AG20443 (cell line): ENCODE measurements around the gene LIMCH1.
"Not testable (repeated sequence)": the region's sequence is repeated elsewhere in the genome, so short reads cannot be mapped to it uniquely, and the experiment has no call there.

Experiments used
- DNase-seq: peaks from one replicate; pipeline ENCODE4 v3.0.0; 2012; ENCODE audit warnings: low spot score, mixed read lengths

The LIMCH1 gene

DNA sequence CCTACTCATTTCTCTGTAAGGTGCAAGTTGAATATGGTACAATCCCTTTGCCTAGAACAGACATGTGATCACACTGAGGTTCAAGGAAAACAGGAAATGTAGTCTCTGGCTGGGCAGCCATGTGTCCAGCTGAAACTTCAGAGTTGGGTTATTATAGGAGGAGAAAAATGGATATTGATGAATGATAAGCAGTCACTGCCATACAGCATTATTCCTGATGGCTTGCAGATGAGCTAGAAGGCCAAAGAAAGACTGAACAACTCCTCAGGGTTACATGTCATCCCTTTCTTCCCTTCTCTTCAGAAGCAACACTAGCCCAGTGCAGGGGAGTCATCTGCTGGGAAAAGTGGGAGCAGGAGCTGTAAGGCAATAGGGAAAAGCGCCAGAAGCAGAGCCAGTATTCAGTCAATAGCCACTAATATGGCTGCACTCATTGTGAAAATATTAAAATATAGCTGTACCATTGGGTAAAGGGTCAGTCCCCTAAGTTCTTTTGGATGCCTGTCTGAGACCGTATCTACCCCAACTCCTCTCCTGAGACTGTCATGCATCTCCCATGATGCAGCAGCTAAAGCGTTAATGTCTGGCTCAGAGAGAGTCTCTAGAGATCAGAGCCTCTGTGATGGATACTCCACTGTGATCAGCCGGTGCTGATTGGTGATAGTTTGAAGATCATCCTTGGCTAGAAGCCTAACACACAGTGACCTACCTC is 190.1 kb downstream of the LIMCH1 start:
- DNase-seq, result no peak

DNA sequence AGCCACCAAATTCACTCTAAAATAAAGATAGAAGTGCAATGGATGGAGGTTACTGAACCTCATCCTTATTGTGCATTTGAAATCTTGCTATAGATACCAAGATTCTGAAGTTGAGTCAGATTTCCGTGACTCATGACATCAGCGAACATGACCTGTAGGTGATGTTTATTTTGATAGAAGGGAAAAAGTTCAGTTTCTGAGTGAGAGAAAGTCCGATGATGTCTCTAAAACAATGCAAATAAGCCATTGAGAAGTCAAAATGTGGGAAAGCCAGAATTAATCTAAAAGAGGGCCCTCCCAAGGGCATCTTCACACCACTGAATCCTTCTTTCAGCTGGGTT is 190.6 kb downstream of the LIMCH1 start:
- DNase-seq, result no peak

DNA sequence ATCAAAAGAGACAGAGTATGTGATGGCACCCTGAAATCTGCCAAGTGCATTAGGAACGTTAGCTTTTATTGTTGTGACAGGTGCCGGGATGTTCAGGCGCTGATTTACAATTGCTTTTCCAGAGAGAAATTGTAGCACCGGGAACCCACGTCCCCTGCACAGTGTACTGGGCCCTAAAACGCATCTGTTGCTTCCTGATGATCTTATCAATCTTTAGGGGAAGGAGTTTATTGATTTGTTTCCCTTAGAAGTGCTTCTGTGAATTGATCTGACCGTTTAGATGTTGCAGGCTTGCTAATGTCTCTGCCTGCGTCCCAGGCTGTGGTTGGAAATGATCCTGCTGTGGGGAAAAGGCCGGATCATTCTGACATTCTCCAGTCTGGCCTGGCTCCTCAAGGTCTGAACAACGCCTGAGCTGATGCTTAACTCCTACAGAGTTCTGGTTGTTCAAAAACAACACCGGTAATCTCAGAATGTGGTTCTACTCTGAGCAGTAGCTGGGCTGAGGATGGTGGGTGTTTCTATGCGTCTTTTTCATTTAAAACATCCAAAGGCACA is 193.7 kb downstream of the LIMCH1 start:
- DNase-seq, result no peak

DNA sequence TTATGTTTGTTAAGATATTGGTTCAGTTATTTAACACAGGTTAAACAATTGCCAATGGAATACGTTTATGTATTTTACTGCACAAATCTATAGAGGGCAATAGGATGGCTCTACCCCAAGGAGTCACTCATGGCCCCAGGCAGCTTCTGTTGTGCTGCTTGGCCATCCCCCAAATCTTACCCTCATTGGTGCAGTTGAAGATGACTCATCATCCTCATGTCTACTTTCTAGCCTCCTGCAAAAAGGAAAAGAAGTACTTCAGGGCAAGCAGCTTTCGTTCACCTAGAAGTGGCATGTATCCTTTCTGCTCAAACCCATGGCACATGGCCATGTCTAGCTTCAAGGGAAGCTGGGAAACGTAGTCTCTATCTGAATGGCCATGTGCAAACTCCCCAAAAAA is 196.4 kb downstream of the LIMCH1 start:
- no peak for DNase-seq

DNA sequence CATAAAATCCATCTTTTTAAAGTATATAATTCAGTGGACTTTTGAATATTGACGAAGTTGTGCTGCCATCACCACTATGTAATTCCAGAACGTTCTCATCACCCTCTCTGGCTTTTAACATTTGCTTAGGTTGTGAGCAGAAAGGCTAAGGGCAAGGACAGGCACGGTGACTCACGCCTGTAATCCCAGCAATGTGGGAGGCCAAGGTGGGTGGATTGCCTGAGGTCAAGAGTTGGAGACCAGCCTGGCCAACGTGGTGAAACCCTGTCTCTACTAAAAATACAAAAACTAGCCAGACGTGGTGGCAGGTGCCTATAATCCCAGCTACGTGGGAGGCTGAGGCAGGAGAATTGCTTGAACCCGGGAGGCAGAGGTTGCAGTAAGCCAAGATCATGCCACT is 199.5 kb downstream of the LIMCH1 start:
- DNase-seq, result not testable (repeated sequence)

DNA sequence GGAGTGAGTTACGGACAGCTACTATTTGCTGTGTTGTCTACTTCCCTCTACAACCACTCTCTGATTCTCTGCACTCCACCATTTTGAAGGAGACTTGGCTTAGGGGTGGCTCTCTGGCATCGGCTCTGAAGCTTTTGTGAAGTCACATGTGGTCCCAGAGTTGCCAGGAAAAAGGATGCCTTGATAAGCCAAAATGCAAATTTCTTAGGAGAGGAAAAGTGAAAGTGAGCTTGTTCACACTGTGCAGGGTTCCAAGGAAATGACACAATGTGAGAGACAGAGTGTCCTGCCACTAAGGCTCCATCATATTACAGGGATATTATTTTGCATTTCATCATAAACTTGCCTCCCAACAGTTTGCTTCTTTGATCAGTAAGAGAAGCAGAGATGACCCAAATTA is 203.4 kb downstream of the LIMCH1 start:
- DNase-seq, result no peak

DNA sequence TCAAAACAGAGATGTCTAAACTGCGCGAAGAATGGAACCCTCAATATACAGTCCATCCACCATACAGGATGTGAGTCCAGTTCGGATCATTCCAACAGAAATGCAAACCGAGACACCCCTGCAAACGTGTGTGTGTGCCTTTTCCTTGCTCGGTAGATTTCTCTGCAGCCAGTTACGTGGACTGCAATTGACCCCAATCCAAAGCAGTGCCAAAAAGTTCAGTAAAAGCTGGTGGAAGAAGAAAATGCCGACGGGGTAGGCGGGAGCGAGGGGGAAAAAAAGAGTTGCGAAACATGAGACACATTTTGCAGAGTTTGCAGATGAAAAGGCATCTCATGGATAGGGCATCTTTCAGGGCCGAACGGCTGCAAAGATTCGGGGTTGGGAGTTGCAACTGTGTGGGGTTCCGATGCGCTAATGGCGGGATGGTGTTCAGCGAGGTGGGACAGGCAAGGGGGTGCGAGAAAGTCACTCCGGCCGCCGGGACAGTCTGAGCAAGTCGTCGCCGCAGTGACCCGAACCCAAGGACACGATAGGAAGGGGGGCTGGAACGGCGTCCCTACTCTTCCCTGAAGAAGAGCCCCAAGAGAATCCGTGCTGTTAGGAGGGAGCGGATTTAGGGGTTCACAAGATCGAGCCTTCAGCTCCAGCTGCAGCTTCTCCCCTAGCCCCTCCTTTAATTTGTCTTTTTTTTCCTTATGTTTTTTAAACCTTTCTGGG is 206.8 kb downstream of the LIMCH1 start:
- no peak for DNase-seq

DNA sequence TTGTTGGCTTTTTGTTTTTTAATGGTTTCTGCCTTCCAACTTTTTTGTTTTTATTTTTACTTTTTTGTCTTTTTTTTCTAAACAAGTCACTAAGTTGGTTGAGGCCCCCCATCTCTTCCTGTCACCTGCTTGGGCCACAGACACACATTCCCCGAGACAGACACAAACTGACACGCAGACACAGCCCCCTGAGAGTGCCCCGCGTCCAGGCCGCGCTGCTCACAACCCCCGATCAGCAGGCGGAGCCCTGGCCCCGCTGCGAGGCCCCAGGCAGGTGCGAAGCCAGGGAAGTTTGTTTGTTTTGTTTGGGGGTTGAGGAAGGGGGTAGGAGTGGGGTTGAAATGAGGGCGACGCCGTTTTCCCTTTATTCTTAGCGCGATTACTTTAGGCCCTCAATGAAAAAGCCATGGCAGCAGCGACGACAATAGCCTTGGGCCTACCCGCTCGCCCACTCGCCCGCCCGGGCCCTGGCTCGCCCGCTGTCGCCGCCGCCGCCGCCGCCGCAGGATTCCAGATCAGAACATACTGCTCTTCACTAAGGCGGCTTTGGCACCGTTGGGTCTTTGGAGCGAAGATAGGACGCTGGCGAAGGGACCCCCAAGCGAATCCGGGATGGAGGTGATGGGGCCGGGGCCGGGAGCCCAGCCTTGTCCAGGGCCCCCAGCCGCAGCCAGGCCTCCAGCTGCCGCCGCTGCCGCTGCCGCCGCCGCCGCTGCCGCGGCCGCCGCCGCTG is 207.5 kb downstream of the LIMCH1 start:
- DNase-seq, result no peak

DNA sequence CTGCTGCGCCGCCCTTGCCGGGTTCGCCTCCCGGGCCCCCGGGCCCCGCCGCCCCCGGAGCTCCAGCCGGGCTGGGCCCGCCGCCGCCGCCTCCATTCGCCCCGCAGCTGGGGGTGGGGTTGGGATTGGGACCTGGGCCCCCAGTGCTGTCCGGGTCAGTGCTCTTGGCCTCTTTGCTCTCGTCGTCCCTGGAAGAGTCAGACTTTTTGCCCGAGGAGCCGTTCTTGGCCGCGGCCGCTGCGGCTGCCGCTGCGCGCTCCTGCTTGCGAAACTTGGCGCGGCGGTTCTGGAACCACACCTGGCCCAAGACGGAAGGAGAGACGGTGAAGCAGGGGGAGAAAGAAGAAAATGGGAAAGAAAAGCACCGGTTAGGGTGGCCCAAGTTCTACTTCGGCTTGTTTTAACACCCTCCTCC is 208.1 kb downstream of the LIMCH1 start:
- DNase-seq, result no peak

DNA sequence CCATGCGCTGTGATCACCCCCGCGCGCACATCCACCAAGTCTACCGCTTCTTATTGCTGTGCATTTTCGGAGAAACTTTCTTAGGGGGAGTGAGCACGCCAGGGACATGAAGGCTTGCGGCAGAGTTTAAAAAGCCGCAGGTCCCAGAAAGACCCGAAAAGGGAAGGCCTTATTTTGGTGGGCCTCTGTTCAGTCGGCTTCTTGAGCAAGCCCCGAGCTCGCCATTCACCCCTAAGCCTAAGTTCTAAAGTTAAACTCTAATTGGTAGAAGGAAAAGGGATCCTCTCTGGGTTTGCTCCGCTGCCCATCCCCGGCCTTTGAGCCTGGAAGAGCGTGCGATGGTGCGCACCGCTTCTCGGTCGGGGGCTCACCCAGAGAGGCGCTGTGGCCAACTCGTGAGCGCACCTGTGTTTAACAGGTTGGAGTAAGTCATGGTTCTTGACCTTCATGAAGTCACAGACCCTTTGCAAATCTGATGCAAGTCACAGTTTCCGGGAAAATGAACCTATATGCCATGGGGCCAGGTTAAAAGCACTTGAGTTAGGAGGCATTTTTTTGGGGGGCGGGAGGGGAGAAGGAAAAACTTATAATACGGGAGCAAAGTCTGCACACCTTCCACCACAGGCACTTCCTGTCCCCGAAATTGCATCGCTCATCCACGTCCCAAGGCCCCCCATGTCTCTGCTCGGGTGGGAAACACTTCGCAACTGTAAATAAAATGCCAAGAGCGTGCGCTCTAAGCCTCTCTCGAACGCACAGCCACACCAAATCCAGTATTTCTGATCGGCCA is 208.7 kb downstream of the LIMCH1 start:
- DNase-seq, result no peak

DNA sequence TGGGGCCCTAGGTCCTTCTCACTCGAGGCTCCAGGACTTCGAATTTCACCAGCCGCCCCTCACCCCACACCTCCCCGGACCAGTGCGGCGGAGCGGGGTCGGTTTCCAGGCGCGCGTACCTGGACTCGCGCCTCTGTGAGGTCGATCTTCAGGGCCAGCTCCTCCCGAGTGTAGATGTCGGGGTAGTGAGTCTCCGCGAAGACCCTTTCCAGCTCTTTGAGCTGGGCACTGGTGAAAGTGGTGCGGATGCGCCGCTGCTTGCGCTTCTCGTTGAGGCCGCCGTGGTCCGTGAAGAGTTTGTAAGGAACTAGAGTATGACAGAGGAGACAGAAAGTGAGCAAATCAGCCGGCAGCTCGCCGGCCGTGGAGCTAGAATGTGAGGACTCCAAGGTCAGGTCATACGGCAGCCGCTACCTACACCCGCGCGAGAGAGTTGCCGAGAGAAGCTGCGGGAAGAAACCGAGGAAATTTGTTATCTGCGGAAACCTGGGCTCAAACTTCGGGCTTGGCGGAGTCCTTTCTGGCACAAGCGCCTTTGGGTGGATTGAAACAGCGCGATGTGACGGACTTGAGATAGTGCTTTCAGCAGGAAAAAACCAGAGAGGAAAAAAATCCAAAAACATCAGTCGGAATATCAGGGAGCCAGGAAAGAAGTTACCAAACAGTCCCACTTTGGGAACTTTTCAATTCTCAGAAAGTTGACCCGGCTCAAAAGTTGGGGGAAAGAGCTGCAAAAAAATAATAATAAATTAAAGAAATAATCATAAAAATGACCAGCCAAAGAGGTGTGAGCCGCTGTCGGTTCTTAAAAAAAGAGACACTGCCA is 209.5 kb downstream of the LIMCH1 start:
- no peak for DNase-seq

DNA sequence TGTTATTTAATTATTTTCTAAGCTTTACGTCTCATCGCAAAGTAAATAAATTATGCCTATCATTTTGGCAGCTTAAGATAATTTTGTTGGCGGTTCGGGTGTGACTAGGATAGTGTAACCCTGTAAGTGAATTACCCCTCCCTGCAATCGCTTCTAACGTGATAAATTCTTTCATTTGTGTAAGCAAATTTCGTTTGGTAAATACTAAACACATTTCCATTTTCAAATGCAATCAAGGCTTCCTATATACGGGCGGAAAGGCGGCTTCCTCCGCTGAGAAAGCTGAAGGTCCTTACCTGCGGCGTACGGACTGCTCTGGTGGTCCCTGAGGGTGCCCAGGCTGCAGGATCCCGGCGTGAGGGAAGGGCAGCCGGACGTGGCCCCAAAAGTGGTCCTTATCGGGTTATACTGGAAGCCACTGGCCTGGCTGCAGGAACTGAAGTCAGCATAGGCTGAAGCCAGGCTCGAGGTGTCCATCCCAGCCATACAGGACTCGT is 210.2 kb downstream of the LIMCH1 start:
- DNase-seq, result no peak

DNA sequence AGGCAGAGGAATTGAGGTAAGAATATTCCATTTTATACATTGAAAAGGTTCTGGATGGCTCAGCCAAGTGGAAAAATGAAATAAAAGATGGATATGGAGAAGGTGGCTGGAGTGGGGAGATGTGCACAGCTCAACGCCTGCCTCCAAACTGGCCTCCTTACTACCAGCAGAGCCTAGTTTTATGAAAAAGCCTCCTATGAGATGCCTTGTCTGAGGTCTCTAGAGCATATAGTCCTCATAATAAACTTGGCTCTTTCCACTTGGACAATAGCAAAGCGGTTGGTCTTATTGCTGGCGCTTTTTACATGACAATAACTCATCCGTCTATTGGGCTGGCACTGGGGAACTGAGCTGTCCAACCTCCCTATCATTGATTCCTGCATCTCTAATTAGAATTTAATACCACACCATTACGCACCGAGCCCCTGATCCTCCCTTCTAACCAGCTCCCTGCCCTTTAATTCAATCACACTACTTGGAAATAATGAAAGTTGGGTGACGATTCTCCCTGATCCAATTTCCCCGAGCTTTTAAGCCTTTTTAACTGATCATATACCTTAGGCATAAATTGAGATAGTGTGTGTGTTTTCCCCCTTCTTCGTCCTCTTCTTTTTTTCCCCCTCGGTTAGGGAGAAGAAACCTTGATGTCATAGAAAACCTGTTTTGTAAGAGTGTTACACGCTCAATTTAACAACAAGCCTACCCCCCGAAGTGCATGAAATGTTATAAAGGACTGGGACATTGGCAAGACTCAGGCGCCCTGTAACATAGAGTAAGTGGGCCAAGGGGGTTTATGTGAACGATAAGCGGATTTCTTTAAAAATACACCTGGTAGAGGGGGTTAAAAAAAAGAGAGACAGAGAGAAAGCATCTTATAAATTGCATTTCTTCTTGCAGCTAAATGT is 210.9 kb downstream of the LIMCH1 start, which contains the start of gene PHOX2B:
PHOX2B (minus strand) TSS at position 155 of the 905 bp plus-strand sequence; CDS start at position 40, 115 bp downstream.
- no peak for DNase-seq

DNA sequence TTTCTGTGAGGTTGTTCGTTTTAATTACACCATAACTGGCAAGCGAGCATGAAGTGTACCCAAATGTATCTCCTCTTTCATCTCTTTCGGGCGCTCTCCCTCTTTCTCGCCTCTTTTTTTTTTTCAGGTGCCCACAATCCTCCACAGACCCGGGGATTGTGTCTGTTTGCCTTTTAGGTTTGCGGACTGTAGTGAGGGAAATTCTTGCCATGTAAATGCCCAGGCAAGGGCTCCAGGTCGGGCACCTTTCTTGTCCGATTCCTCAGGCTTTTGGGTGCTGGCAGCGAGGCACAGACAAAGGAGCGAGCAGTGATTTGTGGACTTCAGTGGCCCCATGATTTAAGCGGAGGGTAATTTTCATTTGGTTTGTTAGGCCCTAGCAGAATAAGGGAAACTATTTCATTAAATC is 211.7 kb downstream of the LIMCH1 start:
- no peak for DNase-seq
